WTC11 (cell line): ENCODE measurements around the gene JUND. TPM values are rescaled to one million over a fixed set of nuclear protein-coding genes. Genes with fewer than 3 reads are reported as not detected.

Experiments
- ATAC-seq: fragments of 200-7000 bp; cut with Tn5 transposase; 2 replicates; pipeline ENCODE4 v1.10.0; 2021; ENCODE audit warnings: mild to moderate bottlenecking, moderate library complexity
- CTCF ChIA-PET: fragments of 300-600 bp; sonication (Branson Sonifier 250); formaldehyde crosslinking; loops from one replicate; lab custom pipeline; 2021; ENCODE audit warnings: antibody characterized with exemption; lab: Charles Lee
- POLR2A ChIA-PET: fragments of 350-600 bp; sonication (Branson Sonifier 250); formaldehyde crosslinking; loops from one replicate; lab custom pipeline; 2021; ENCODE audit warnings: antibody characterized with exemption; lab: Charles Lee
- DNase-seq: peaks from one replicate; pipeline ENCODE4 v3.0.0; 2021; ENCODE audit warnings: low spot score
- H3K27ac Mint-ChIP-seq: 2 replicates; pipeline ENCODE4 v1.8.0; 2021; ENCODE audit warnings: mixed read lengths
- H3K27me3 Mint-ChIP-seq: 2 replicates; pipeline ENCODE4 v1.8.0; 2021; ENCODE audit warnings: low read depth, mild to moderate bottlenecking, moderate library complexity, mixed read lengths
- H3K36me3 Mint-ChIP-seq: 2 replicates; pipeline ENCODE4 v1.8.0; 2021; ENCODE audit warnings: mixed read lengths
- H3K4me1 Mint-ChIP-seq: 2 replicates; pipeline ENCODE4 v1.8.0; 2022; ENCODE audit warnings: mixed read lengths
- H3K4me3 Mint-ChIP-seq: 2 replicates; pipeline ENCODE4 v1.8.0; 2021; ENCODE audit warnings: mild to moderate bottlenecking, moderate library complexity, mixed read lengths
- H3K9me3 Mint-ChIP-seq: 2 replicates; pipeline ENCODE4 v1.8.0; 2021; ENCODE audit warnings: mixed read lengths
- ARID4B ChIP-seq: sonication (generic); formaldehyde crosslinking; IDR thresholded peaks from 2 replicates; pipeline ENCODE4 v1.8.0; 2023; ENCODE audit warnings: missing genetic modification reagents, mild to moderate bottlenecking, borderline replicate concordance
- ATF2 ChIP-seq: sonication (generic); formaldehyde crosslinking; IDR thresholded peaks from 2 replicates; pipeline ENCODE4 v1.8.1; 2022; ENCODE audit warnings: low read depth, missing genetic modification reagents, borderline replicate concordance
- CDX4 ChIP-seq: fragments of 250-450 bp; sonication (Bioruptor Pico); IDR thresholded peaks from 2 replicates; pipeline ENCODE4 v1.9.0; 2021; ENCODE audit warnings: moderate library complexity, mild to moderate bottlenecking, inconsistent platforms, borderline replicate concordance
- CTCF ChIP-seq: fragments of 200-600 bp; IDR thresholded peaks from 2 replicates; pipeline ENCODE4 v1.8.0; 2022; ENCODE audit warnings: antibody characterized with exemption
- EMX1 ChIP-seq: fragments of 250-450 bp; sonication (Bioruptor Pico); IDR thresholded peaks from 2 replicates; pipeline ENCODE4 v1.8.0; 2021; ENCODE audit warnings: mild to moderate bottlenecking
- FOXJ3 ChIP-seq: sonication (generic); formaldehyde crosslinking; IDR thresholded peaks from 2 replicates; pipeline ENCODE4 v1.9.0; 2021; ENCODE audit warnings: missing genetic modification reagents, mild to moderate bottlenecking, borderline replicate concordance
- FOXP1 ChIP-seq: sonication (generic); formaldehyde crosslinking; IDR thresholded peaks from 2 replicates; pipeline ENCODE4 v1.8.0; 2022; ENCODE audit warnings: missing genetic modification reagents, mild to moderate bottlenecking, moderate library complexity, borderline replicate concordance
- GABPB1 ChIP-seq: sonication (generic); formaldehyde crosslinking; IDR thresholded peaks from 2 replicates; pipeline ENCODE4 v1.8.1; 2023; ENCODE audit warnings: mild to moderate bottlenecking, missing genetic modification reagents
- GRHL2 ChIP-seq: fragments of 250-450 bp; sonication (Bioruptor Pico); IDR thresholded peaks from 2 replicates; pipeline ENCODE4 v1.8.0; 2022; ENCODE audit warnings: mild to moderate bottlenecking, moderate library complexity; ENCODE audit not compliant: insufficient replicate concordance, severe bottlenecking
- IRF2 ChIP-seq: sonication (generic); formaldehyde crosslinking; IDR thresholded peaks from 2 replicates; pipeline ENCODE4 v1.8.0; 2022; ENCODE audit warnings: low read depth, missing genetic modification reagents, borderline replicate concordance
- MYBL2 ChIP-seq: sonication (generic); formaldehyde crosslinking; IDR thresholded peaks from 2 replicates; pipeline ENCODE4 v1.8.1; 2023; ENCODE audit warnings: mild to moderate bottlenecking, moderate library complexity, missing genetic modification reagents
- NFYB ChIP-seq: sonication (generic); formaldehyde crosslinking; conservative IDR thresholded peaks from 2 replicates; pipeline ENCODE4 v1.8.0; 2022; ENCODE audit warnings: low read depth, missing genetic modification reagents
- NR1H2 ChIP-seq: sonication (generic); formaldehyde crosslinking; IDR thresholded peaks from 2 replicates; pipeline ENCODE4 v1.9.0; 2021; ENCODE audit warnings: mild to moderate bottlenecking, moderate library complexity, missing genetic modification reagents
- RORB ChIP-seq: fragments of 250-450 bp; sonication (Bioruptor Pico); IDR thresholded peaks from 2 replicates; pipeline ENCODE4 v1.9.0; 2021; ENCODE audit warnings: mild to moderate bottlenecking
- SMAD3 ChIP-seq: sonication (generic); formaldehyde crosslinking; IDR thresholded peaks from 2 replicates; pipeline ENCODE4 v1.8.0; 2022; ENCODE audit warnings: missing genetic modification reagents, mild to moderate bottlenecking, borderline replicate concordance
- SOX15 ChIP-seq: fragments of 250-450 bp; sonication (Bioruptor Pico); IDR thresholded peaks from 2 replicates; pipeline ENCODE4 v1.9.0; 2021; ENCODE audit warnings: mild to moderate bottlenecking
- TP53 ChIP-seq: sonication (generic); formaldehyde crosslinking; IDR thresholded peaks from 2 replicates; pipeline ENCODE4 v1.8.1; 2023; ENCODE audit warnings: mild to moderate bottlenecking, missing genetic modification reagents
- USF2 ChIP-seq: sonication (generic); formaldehyde crosslinking; IDR thresholded peaks from 2 replicates; pipeline ENCODE4 v1.8.1; 2023; ENCODE audit warnings: mild to moderate bottlenecking, missing genetic modification reagents, moderate library complexity
- ZBTB21 ChIP-seq: sonication (generic); formaldehyde crosslinking; IDR thresholded peaks from 2 replicates; pipeline ENCODE4 v1.8.1; 2023; ENCODE audit warnings: mild to moderate bottlenecking, missing genetic modification reagents, borderline replicate concordance
- ZNF396 ChIP-seq: fragments of 250-450 bp; sonication (Bioruptor Pico); IDR thresholded peaks from 2 replicates; pipeline ENCODE4 v1.8.0; 2021; ENCODE audit warnings: mild to moderate bottlenecking, moderate library complexity, borderline replicate concordance
- ZNF416 ChIP-seq: fragments of 250-450 bp; sonication (Bioruptor Pico); IDR thresholded peaks from 2 replicates; pipeline ENCODE4 v1.9.0; 2021; ENCODE audit warnings: mild to moderate bottlenecking, inconsistent platforms
- ZNF423 ChIP-seq: fragments of 250-450 bp; sonication (Bioruptor Pico); IDR thresholded peaks from 2 replicates; pipeline ENCODE4 v2.1.2; 2022; ENCODE audit warnings: mild to moderate bottlenecking, moderate library complexity
- total RNA-seq: library from RNA; stranded (reverse); gene quantifications from 3 replicates; pipeline ENCODE4 v1.2.3, GENCODE V29; 2021
- TF ChIP-seq, protein P1 (sequence below): sonication (generic); formaldehyde crosslinking; IDR thresholded peaks from 2 replicates; pipeline ENCODE4 v1.8.1; 2023; ENCODE audit warnings: mild to moderate bottlenecking, missing genetic modification reagents, moderate library complexity
- TF ChIP-seq, protein P2 (sequence below): sonication (generic); formaldehyde crosslinking; IDR thresholded peaks from 2 replicates; pipeline ENCODE4 v1.8.0; 2023; ENCODE audit warnings: missing genetic modification reagents

JUND gene
- total RNA-seq, 1 experiment from 2014 or later, result 121 TPM

GRCh38 chr19:18271433-18271841 lies 10.0 kb downstream of the JUND start:
- ChIA-PET CTCF (interaction anchor here (1.4 to 3.4 kb wide), 5 partner anchors 8 to 117 kb away, joined by 5 to 19 read pairs (median 9); a partner anchor contains a TSS), POLR2A (interaction anchor here (1.3 kb wide), 1 partner anchor 16 kb away, joined by 3 read pairs; a partner anchor contains a TSS)
- DNase-seq (no peak), ATAC-seq (no peak)
- Mint-ChIP-seq H3K36me3 (no peaks in the 10 kb centered on the region), H3K27me3 (peaks cover 11% of the 10 kb centered on the region), H3K27ac (no peak overlapping the region), H3K9me3 (no peaks in the 10 kb centered on the region), H3K4me1 (0 out of 2 replicates have a peak, but pooled peaks cover 5% of the 10 kb centered on the region), H3K4me3 (no peak overlapping the region)
- TF ChIP-seq NR1H2 (CRISPR knock-in tag) (no peak), GABPB1 (no peak), CTCF (no peak), GRHL2 (CRISPR knock-in tag) (no peak), RORB (CRISPR knock-in tag) (no peak)
- TF ChIP-seq, protein P1, sequence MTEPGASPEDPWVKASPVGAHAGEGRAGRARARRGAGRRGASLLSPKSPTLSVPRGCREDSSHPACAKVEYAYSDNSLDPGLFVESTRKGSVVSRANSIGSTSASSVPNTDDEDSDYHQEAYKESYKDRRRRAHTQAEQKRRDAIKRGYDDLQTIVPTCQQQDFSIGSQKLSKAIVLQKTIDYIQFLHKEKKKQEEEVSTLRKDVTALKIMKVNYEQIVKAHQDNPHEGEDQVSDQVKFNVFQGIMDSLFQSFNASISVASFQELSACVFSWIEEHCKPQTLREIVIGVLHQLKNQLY (CRISPR knock-in tag), result no peak

GRCh38 chr19:18270326-18270725 lies 11.1 kb downstream of the JUND start:
- Mint-ChIP-seq H3K4me1 (0 out of 2 replicates have a peak, but pooled peaks cover 5% of the 10 kb centered on the region), H3K27ac (no peak overlapping the region), H3K9me3 (no peaks in the 10 kb centered on the region), H3K4me3 (no peak overlapping the region), H3K36me3 (no peaks in the 10 kb centered on the region), H3K27me3 (peaks cover 11% of the 10 kb centered on the region)
- ChIA-PET CTCF (interaction anchor here (0.7 to 3.4 kb wide), 5 partner anchors 9 to 116 kb away, joined by 3 to 19 read pairs (median 3); a partner anchor contains a TSS), POLR2A (interaction anchor here (1.0 kb wide), 1 partner anchor 22 kb away, joined by 4 read pairs; no protein-coding TSS in a partner anchor)
- no peak for DNase-seq
- TF ChIP-seq ZNF396 (CRISPR knock-in tag), result no peak
- TF ChIP-seq FOXP1, result no peak
- no peak for TF ChIP-seq IRF2 (CRISPR knock-in tag)
- no peak for TF ChIP-seq ZBTB21 (CRISPR knock-in tag)
- TF ChIP-seq NFYB (CRISPR knock-in tag), result no peak
- TF ChIP-seq ZNF416 (CRISPR knock-in tag), result no peak
- no peak for TF ChIP-seq MYBL2
- TF ChIP-seq ATF2, result no peak
- TF ChIP-seq SMAD3 (CRISPR knock-in tag), result no peak
- no peak for TF ChIP-seq CDX4 (CRISPR knock-in tag)
- no peak for TF ChIP-seq TP53 (CRISPR knock-in tag)
- TF ChIP-seq ZNF423, result no peak
- no peak for TF ChIP-seq SOX15 (CRISPR knock-in tag)
- TF ChIP-seq USF2, result no peak
- TF ChIP-seq, protein P2, sequence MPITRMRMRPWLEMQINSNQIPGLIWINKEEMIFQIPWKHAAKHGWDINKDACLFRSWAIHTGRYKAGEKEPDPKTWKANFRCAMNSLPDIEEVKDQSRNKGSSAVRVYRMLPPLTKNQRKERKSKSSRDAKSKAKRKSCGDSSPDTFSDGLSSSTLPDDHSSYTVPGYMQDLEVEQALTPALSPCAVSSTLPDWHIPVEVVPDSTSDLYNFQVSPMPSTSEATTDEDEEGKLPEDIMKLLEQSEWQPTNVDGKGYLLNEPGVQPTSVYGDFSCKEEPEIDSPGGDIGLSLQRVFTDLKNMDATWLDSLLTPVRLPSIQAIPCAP (CRISPR knock-in tag), result no peak
- no peak for TF ChIP-seq EMX1 (CRISPR knock-in tag)
- no peak for TF ChIP-seq ARID4B (CRISPR knock-in tag)
- TF ChIP-seq FOXJ3 (CRISPR knock-in tag), result no peak
- ATAC-seq, result no peak
